HCEC 1CT (cell line): ENCODE results near the gene SYT17.
A peak's percentile ranks its signal among the peaks of the same experiment; 100 is the strongest.

ENCODE experiments used
- DNase-seq: peaks from one replicate; pipeline ENCODE4 v3.0.0-alpha.2; 2017

The SYT17 gene

DNA sequence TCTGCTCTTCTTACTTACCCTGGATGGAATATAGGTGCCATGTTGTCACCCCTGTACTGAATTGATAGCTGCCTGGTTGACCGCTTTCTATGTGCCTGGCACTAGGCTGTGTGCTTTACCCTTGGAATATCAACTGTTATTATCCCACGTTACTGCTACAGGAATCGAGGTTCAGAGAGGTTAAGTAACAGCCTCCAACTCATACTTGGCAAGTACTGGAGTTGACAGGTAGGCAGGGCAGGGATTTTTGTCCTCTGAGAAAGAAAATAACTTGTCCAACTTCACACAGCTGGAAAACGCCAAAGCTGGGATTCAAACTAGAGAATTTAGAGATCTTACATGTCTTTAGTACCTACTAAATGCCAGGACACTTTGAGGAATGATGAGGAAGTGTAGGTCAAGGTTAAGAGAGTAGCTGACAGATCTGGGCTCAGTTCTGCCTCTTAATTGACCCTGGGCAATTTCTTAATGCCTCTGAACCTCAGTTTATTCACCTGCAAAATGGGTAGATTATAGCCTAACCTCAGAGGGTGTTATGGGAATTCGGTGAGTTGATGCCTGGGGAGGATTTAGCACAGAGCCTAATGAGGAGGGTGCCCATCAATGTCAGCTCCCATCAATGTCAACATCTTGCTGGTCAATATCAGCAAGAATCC is 28.5 kb upstream of the SYT17 start:
- DNase-seq: no peak

DNA sequence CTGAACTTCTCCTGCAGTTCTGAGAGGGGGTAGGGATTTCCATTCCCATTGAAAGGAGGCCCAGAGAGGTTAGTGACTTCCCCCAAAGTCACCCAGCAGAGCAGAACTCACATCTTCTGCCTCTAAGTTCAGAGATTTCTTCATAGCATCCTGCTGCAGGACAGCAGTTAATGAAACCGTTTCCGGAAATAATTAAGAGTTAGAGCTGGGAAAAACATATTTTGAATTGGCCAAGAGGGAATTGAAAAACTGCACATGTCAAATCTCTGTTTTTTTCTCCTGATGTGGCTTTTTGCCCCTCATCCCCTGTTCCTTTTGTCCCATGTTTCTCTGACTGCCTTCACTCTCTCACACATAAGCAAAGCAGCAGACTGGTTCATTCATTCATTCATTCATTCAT is 27.6 kb upstream of the SYT17 start:
- DNase-seq: no peak

- DNase-seq: no peak
Observed at GRCh38 chr16:19142939-19143598, 25.0 kb upstream of the SYT17 start.

DNA sequence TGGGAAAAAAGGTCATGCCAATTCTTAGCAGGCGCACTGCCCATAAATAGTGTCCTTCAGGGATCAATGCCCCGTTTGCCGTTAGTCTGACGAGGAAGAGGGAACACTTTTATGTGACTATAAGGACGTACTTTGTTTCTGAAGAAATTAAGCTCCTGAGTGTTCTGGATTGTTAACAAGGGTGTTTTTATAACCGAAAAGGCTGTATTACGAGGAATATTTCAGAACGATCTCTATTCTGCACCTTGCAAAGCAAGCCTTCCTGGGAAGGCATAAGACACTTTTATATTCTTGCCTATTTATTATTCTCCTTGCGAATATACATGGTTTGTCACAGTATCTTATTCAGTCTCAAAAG is 24.5 kb upstream of the SYT17 start:
- no peak for DNase-seq

- DNase-seq: no peak
Observed at GRCh38 chr16:19145010-19145409, 23.0 kb upstream of the SYT17 start.

GRCh38 chr16:19147126-19147525 is 20.9 kb upstream of the SYT17 start:
- no peak for DNase-seq

GRCh38 chr16:19147627-19148026 is 20.4 kb upstream of the SYT17 start:
- DNase-seq: no peak

- no peak for DNase-seq
Observed at GRCh38 chr16:19148189-19148588, 19.9 kb upstream of the SYT17 start.

- no peak for DNase-seq
Observed at GRCh38 chr16:19151310-19151709, 16.7 kb upstream of the SYT17 start.

- DNase-seq: no peak
Observed at GRCh38 chr16:19152042-19152441, 16.0 kb upstream of the SYT17 start.

GRCh38 chr16:19153876-19154275 is 14.2 kb upstream of the SYT17 start:
- no peak for DNase-seq

- DNase-seq: peak; percentile 21
Observed at GRCh38 chr16:19162085-19162484, 6.0 kb upstream of the SYT17 start.

- no peak for DNase-seq
Observed at GRCh38 chr16:19163215-19163614, 4.8 kb upstream of the SYT17 start.

- no peak for DNase-seq
Observed at GRCh38 chr16:19164285-19164684, 3.8 kb upstream of the SYT17 start.

- DNase-seq: no peak
Observed at GRCh38 chr16:19165101-19165500, 2.9 kb upstream of the SYT17 start.

GRCh38 chr16:19166500-19166899 is 1.5 kb upstream of the SYT17 start:
- no peak for DNase-seq

DNA sequence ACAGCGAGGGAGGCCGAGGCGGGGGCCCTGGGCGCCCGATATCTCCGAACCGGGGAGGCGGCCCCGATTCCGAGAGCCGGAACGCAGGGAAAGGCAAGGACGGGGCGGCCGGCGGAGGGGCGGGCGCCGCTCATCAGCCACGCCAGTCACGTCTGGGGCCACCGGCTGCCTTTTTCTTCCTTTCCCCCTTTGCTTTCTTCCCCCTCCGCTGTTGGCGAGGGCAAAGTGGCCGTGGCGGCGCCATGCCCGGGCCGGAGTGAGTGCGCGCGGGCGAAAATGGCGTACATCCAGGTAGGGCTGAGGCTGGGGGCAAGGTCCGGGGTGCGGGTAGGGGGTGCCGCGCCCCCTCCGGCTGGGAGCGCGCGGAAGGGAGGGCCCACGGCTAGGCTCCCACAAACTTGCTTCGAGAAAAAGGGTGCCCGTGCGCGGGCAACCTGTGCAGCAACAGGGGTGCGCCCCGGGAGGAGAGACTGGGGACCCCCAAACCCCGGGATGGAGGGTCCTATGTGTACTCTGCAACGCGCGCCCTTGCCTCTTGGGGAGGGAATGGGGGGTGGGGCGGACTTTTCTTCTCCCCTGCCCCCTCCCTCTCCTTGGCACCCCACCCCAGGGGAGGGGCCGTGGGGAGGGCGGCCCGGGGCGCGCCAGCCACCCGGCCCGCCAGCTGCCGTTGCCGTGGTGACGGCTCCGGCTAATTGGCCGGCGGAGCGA is 486 bp downstream of the SYT17 start:
- no peak for DNase-seq

DNA sequence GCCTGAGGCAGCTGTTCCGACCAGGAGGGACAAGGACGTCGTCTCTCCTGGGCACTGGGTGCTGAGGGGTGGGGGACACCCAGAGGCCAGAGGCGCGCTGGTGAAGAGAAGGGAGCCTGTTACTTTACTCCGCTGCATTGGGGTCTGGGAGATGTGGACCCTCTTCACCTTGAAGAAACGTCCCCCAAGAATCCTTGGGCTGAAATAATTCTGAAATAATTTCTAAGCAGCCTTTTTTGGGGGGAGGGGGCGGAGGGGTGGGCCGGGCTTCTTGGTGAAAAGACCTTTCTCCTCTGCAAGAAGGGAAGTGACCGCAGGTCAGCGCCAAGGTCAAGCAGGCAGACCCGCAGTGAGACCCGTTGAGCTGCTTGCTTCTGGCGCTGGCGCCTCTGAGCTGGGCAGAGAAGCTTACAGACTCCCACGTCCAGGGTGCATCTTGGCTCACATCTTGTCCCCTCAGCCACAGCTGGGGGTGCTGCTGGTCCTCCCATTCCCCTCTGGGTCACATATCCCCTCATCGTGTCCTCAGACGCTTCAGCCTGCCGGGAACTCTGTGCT is 1.1 kb downstream of the SYT17 start:
- DNase-seq: no peak

GRCh38 chr16:19170043-19170655 is 2.1 kb downstream of the SYT17 start:
- DNase-seq: no peak

DNA sequence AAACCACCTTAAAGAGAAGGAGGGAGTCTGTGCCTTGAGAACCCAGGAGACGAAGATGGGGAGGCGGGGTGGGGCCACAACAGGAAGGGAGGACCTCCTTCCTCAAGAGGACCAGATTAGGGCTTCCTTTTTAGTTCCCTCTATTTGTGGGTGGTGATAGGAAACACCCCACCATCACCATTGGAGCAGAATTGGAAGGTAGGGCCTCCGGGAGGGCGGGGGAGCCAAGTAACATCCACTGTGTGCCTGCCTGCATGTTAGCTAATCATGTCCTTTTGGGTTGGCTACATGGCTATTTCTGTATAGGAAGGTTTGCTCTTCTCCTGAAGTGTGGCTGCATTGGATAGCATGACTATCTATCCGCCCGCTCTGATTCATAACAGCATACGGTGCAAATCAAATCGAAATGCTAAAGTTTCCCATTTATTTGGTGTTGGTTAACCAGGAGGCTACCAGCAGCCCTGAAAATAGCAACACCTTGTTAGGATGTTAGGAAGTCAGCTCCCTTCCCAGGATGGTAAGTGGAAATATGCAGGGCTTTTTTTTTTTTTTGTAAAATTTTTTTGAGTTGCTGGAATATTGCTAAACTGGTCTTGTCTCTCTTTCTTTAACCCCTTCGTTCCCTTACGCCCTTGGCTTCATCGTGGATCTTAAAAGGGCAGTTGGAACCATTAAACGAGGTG is 4.2 kb downstream of the SYT17 start:
- DNase-seq: no peak

- DNase-seq: no peak
Observed at GRCh38 chr16:19173059-19173458, 5.0 kb downstream of the SYT17 start.

GRCh38 chr16:19173649-19174383 is 5.8 kb downstream of the SYT17 start:
- no peak for DNase-seq
